Activated T-helper 2 cell treated with anti-CD3 and anti-CD28 coated beads, Interferon-gamma antibody, Interleukin-2, Interleukin-4, amounts not matched to agents 10 μg/mL and 5 μg/mL and 100 μg/mL, durations not matched to agents 14 hours and 24 hours and 36 hours (primary cell): ENCODE data around the gene GTSF1L. TPM values are rescaled to one million over a fixed set of nuclear protein-coding genes. Genes with fewer than 3 reads are reported as not detected.

Experiments used
- total RNA-seq: library from RNA; stranded (reverse); gene quantifications from 2 replicates; pipeline ENCODE4 v1.2.3, GENCODE V29; 2022

The GTSF1L gene
- total RNA-seq, 1 donor from 2014 or later: not detected

Other genes starting within 250 kb of the GTSF1L start
- gene L3MBTL1, start 219.3 kb downstream of the GTSF1L start, total RNA-seq: 10.5 and 13.8 TPM in 2 replicates
- gene SGK2, start 168.0 kb downstream of the GTSF1L start, total RNA-seq: 0.25 and 0.32 TPM in 2 replicates
- 17.7 and 19.0 TPM in 2 replicates for gene IFT52, start 136.1 kb downstream of the GTSF1L start, total RNA-seq
- 85.4 and 88.6 TPM in 2 replicates for gene MYBL2, start 59.9 kb downstream of the GTSF1L start, total RNA-seq
- gene TOX2, start 187.8 kb upstream of the GTSF1L start, total RNA-seq: 2.4 and 3.0 TPM in 2 replicates